ENCODE results near the gene TRIM63.

The TRIM63 gene

GRCh38 chr1:26079960-26080814, 12.8 kb upstream of the TRIM63 start:
- TF ChIP-seq CSDC2 (CRISPR knock-in tag; IDR thresholded peaks at IDR 0.05), result no peak
- no peak for TF ChIP-seq SNAI2 (CRISPR knock-in tag; IDR thresholded peaks at IDR 0.05)
- TF ChIP-seq, protein P1, sequence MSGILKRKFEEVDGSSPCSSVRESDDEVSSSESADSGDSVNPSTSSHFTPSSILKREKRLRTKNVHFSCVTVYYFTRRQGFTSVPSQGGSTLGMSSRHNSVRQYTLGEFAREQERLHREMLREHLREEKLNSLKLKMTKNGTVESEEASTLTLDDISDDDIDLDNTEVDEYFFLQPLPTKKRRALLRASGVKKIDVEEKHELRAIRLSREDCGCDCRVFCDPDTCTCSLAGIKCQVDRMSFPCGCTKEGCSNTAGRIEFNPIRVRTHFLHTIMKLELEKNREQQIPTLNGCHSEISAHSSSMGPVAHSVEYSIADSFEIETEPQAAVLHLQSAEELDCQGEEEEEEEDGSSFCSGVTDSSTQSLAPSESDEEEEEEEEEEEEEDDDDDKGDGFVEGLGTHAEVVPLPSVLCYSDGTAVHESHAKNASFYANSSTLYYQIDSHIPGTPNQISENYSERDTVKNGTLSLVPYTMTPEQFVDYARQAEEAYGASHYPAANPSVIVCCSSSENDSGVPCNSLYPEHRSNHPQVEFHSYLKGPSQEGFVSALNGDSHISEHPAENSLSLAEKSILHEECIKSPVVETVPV (CRISPR knock-in tag; IDR thresholded peaks at IDR 0.05), result no peak
- no peak for TF ChIP-seq ZNF565 (CRISPR knock-in tag; conservative IDR thresholded peaks at IDR 0.05; ENCODE audit: low read depth)
- no peak for ATAC-seq

GRCh38 chr1:26079178-26079563, 11.7 kb upstream of the TRIM63 start:
- TF ChIP-seq PPARA (CRISPR knock-in tag; IDR thresholded peaks at IDR 0.05; ENCODE audit: borderline replicate concordance) (no peak), BACH2 (CRISPR knock-in tag; IDR thresholded peaks at IDR 0.05; ENCODE audit: borderline replicate concordance) (no peak)
- no peak for ATAC-seq

- no peak for ATAC-seq
- TF ChIP-seq ZC3H10 (CRISPR knock-in tag; IDR thresholded peaks at IDR 0.05) (no peak), BACH2 (CRISPR knock-in tag; IDR thresholded peaks at IDR 0.05; ENCODE audit: borderline replicate concordance) (no peak), CREB5 (CRISPR knock-in tag; IDR thresholded peaks at IDR 0.05; ENCODE audit: low read depth) (no peak), PPARA (CRISPR knock-in tag; IDR thresholded peaks at IDR 0.05; ENCODE audit: borderline replicate concordance) (no peak), TSHZ2 (CRISPR knock-in tag; IDR thresholded peaks at IDR 0.05) (no peak), ISL1 (CRISPR knock-in tag; IDR thresholded peaks at IDR 0.05) (no peak), ZNF70 (CRISPR knock-in tag; IDR thresholded peaks at IDR 0.05) (no peak), GLIS3 (CRISPR knock-in tag; IDR thresholded peaks at IDR 0.05) (no peak), SNAI2 (CRISPR knock-in tag; IDR thresholded peaks at IDR 0.05) (no peak), CSDC2 (CRISPR knock-in tag; IDR thresholded peaks at IDR 0.05) (no peak), ZFP30 (CRISPR knock-in tag; IDR thresholded peaks at IDR 0.05) (no peak), TOX (CRISPR knock-in tag; IDR thresholded peaks at IDR 0.05; ENCODE audit: borderline replicate concordance) (no peak), ZNF565 (CRISPR knock-in tag; conservative IDR thresholded peaks at IDR 0.05; ENCODE audit: low read depth) (no peak), ARNTL (CRISPR knock-in tag; IDR thresholded peaks at IDR 0.05; ENCODE audit: borderline replicate concordance, low read depth) (no peak)
- TF ChIP-seq, protein P2, sequence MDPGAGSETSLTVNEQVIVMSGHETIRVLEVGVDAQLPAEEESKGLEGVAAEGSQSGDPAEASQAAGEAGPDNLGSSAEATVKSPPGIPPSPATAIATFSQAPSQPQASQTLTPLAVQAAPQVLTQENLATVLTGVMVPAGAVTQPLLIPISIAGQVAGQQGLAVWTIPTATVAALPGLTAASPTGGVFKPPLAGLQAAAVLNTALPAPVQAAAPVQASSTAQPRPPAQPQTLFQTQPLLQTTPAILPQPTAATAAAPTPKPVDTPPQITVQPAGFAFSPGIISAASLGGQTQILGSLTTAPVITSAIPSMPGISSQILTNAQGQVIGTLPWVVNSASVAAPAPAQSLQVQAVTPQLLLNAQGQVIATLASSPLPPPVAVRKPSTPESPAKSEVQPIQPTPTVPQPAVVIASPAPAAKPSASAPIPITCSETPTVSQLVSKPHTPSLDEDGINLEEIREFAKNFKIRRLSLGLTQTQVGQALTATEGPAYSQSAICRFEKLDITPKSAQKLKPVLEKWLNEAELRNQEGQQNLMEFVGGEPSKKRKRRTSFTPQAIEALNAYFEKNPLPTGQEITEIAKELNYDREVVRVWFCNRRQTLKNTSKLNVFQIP (CRISPR knock-in tag; IDR thresholded peaks at IDR 0.05; ENCODE audit: borderline replicate concordance, low read depth), result no peak
Measured at GRCh38 chr1:26078286-26079177, 11.1 kb upstream of the TRIM63 start.

DNA sequence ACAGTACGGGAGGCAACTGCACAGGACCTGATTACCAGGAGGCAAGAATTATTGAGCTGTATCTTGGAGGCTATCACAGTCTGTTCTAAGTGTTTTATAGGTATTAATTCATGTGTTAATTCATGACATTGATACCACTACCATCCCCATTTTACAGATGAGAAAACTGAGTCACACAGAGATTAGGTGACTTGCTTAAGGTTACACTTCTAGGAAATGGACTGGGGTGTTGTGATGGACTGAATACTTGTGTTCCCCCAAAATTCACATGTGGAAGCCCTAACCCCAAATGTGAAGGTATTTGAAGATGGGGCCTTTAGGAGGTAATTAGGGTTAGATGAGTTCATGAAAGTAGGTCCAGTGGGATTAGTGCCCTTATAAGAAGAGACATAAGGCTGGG, 10.1 kb upstream of the TRIM63 start:
- ATAC-seq, result no peak
- no peak for TF ChIP-seq ZC3H10 (CRISPR knock-in tag; IDR thresholded peaks at IDR 0.05)
- no peak for TF ChIP-seq ESRRG (CRISPR knock-in tag; IDR thresholded peaks at IDR 0.05)
- TF ChIP-seq TCF4 (CRISPR knock-in tag; IDR thresholded peaks at IDR 0.05; ENCODE audit: borderline replicate concordance), result no peak
- TF ChIP-seq ZFP30 (CRISPR knock-in tag; IDR thresholded peaks at IDR 0.05), result no peak
- TF ChIP-seq CREB5 (CRISPR knock-in tag; IDR thresholded peaks at IDR 0.05; ENCODE audit: low read depth), result no peak
- TF ChIP-seq, protein P2 (CRISPR knock-in tag; IDR thresholded peaks at IDR 0.05; ENCODE audit: borderline replicate concordance, low read depth), result no peak
- TF ChIP-seq, protein P3, sequence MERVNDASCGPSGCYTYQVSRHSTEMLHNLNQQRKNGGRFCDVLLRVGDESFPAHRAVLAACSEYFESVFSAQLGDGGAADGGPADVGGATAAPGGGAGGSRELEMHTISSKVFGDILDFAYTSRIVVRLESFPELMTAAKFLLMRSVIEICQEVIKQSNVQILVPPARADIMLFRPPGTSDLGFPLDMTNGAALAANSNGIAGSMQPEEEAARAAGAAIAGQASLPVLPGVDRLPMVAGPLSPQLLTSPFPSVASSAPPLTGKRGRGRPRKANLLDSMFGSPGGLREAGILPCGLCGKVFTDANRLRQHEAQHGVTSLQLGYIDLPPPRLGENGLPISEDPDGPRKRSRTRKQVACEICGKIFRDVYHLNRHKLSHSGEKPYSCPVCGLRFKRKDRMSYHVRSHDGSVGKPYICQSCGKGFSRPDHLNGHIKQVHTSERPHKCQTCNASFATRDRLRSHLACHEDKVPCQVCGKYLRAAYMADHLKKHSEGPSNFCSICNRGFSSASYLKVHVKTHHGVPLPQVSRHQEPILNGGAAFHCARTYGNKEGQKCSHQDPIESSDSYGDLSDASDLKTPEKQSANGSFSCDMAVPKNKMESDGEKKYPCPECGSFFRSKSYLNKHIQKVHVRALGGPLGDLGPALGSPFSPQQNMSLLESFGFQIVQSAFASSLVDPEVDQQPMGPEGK (CRISPR knock-in tag; IDR thresholded peaks at IDR 0.05; ENCODE audit: borderline replicate concordance), result no peak
- no peak for TF ChIP-seq ZNF8 (CRISPR knock-in tag; IDR thresholded peaks at IDR 0.05)
- TF ChIP-seq RARB (CRISPR knock-in tag; IDR thresholded peaks at IDR 0.05), result no peak
- no peak for TF ChIP-seq BACH2 (CRISPR knock-in tag; IDR thresholded peaks at IDR 0.05; ENCODE audit: borderline replicate concordance)
- TF ChIP-seq GLIS3 (CRISPR knock-in tag; IDR thresholded peaks at IDR 0.05), result no peak

Measured in SK-N-SH treated with all-trans-retinoic acid at 6 μM for 48 hours (cell line).